WI38 (cell line): ENCODE data around the gene CRYBA4.

ENCODE experiments used
- H3K4me3 ChIP-seq: 2 replicates; pipeline ENCODE4 v1.5.1; 2011; ENCODE audit warnings: low read depth, mild to moderate bottlenecking, control low read depth, low read length
- CTCF ChIP-seq: IDR thresholded peaks from 2 replicates; pipeline ENCODE4 v1.5.1; 2012; ENCODE audit warnings: low read depth, mild to moderate bottlenecking, control low read depth, low read length

The CRYBA4 gene

DNA sequence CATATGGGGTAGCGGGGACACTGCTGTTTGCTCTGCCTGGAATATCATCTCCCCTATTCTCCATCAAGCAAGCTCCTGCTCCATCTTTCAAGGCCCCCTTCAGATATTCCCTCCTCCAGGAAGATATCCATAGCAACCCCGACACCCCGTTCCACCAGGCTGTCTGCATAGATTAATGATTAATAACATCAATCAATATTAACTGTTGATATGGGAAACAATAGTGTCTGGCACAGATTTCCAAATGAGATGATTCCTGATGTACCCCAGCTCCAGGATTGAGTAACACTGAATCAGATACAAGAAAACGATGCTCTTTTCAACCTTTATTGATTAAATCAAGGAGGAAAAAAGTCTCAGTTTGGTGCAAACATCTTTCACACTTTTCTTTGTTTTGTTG lies 24.3 kb upstream of the CRYBA4 start:
- no peak overlapping the region for H3K4me3 ChIP-seq
- no peak for TF ChIP-seq CTCF

DNA sequence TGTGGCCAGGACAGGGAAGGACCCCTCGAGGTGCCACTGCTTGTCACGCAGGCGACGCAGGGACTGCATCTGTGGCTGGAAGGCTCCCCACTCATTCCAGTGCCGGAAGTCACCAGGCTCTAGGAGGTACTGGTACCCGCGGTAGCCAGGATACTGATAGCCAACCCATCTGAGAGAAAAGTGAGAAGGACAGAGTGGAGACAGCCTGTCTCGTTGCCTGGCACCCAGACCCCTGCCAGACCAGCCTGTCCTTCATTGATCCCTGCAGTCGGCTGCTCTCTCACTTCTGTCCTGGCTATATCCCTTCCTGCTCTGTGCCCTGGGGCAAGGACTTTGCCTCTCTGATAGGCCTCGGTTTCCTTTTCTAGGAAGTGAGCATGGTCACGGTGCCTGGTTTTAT lies 22.3 kb upstream of the CRYBA4 start:
- no peak overlapping the region for H3K4me3 ChIP-seq
- TF ChIP-seq CTCF: no peak

- no peak for TF ChIP-seq CTCF
- H3K4me3 ChIP-seq: no peak overlapping the region
These were observed 20.0 kb upstream of the CRYBA4 start for GRCh38 chr22:26601726-26602125.

DNA sequence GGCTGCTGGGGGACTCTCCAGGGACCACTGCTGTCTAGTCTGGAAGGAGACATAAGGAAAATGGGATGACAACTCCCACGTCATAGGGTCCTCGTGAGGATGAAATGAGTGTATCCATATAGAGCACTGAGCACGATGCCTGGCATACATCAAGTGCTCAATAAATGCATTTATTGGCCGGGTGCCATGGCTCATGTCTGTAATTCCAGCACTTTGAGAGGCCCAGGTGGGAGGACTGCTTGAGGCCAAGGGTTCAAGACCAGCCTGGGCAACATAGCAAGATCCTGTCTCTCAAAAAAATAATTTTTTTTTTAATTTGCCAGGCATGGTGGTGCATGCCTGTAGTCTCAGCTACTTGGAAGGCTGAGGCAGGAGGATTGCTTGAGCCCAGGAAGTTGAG lies 19.6 kb upstream of the CRYBA4 start:
- TF ChIP-seq CTCF: no peak

DNA sequence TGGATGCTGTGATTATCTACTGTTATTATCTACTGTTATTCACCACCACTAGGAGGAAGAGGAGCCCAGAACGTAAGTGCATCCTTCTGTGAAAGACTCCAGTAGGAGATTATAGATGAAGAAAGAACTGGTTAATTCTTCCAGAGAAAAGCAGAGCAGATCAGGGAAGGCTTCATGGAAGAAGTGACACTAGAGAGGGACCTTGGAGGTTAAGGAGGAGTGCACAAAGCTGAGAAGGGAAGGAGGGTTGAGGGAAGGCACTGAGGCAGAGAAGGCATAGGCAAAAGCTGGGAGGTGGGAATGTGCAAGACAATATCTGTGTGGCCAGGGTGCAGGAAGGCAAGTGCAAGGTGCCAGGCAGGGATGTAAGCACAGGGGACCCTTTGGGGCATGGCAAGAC lies 17.4 kb upstream of the CRYBA4 start:
- no peak overlapping the region for H3K4me3 ChIP-seq
- TF ChIP-seq CTCF: no peak

More for the DNA sequence above, 19.6 kb upstream of the CRYBA4 start:
- H3K4me3 ChIP-seq: no peak overlapping the region

DNA sequence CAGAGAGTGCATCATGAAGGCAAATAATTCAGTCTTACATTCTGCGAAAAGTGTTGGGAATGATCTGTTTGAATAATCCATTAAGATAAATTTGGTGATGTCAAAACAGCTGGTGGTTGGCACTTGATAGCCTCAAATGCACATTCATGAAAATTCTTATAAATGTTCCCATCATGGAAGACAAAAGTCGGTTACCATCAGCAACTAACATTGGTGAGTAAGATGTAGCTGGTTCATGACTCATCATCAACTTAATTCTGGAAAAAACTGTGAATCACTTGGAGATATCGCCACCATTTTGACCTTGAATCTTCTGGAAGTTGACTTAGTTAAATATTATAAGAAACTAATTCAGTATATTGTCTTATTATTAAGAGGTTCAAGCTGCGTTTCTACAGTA lies 15.2 kb upstream of the CRYBA4 start:
- no peak overlapping the region for H3K4me3 ChIP-seq
- TF ChIP-seq CTCF: no peak

DNA sequence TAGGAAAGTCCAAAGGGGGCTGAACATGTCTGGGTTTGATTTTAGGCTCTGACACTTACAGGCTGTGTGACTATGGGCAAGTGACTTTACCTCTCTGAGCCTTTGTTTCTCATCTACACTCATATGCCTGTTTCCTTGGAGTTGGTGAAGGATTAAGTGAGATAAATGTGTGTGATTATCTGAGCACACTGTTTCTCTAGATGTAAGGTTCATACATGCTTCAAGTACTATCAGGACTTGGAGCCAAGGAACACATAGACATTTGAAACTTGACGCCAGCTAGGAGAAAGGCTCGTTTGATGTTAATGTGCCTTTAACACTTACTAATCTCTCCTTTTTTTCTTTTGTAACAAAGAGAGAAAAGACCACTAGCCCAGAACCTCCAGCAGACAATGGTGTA lies 13.6 kb upstream of the CRYBA4 start:
- no peak overlapping the region for H3K4me3 ChIP-seq

More for the DNA sequence above, 13.6 kb upstream of the CRYBA4 start:
- TF ChIP-seq CTCF: no peak
